Occipital lobe (tissue), 2 donors: Measurements from ENCODE around the gene USH2A. TPM values are rescaled to one million over a fixed set of nuclear protein-coding genes. Genes with fewer than 3 reads are reported as not detected.

ENCODE experiments used
- DNase-seq: peaks from one replicate; lab custom pipeline; 2025; lab: John Stamatoyannopoulos, UW
- total RNA-seq: library from RNA; depleted of rRNA; stranded (reverse); fragments of >200 nt; gene quantifications from one replicate; pipeline ENCODE4 v1.2.3, GENCODE V29; 2014

The USH2A gene
- total RNA-seq, 1 donor from 2014 or later, result 1.1 TPM

DNA sequence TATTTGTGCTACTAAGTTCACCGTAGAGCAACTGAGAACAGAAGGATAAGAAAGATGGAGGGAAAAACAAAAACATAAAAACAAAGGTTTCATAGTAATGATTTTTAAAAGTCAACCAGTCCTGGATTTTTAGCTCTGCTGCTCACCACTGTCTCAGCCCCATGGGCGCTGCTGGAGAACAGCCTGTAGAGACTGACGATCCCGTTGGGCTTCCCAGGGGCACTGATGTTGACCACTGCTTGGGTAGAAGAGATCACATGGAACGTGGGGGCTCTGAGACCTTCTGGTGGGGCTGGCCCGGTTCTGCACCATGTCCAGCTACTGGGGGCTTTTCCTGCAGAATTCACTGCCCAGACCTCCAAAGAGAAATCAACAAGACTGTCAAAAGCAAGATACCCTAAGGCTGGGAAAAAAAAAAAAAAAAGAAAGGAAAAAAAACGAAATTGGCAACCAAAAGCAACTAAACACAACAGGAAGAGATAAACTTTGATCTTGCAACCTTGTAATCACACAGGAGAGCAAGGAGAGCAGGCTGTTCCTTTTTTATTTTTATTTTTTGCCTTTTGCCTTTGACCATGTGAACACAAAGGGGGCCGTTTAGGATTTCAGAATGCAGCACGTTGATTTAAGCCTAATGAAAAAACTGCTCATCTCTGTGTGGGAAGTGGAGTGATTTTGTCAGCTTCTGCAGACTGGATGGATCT, 772.6 kb downstream of the USH2A start:
- DNase-seq, result no peak

DNA sequence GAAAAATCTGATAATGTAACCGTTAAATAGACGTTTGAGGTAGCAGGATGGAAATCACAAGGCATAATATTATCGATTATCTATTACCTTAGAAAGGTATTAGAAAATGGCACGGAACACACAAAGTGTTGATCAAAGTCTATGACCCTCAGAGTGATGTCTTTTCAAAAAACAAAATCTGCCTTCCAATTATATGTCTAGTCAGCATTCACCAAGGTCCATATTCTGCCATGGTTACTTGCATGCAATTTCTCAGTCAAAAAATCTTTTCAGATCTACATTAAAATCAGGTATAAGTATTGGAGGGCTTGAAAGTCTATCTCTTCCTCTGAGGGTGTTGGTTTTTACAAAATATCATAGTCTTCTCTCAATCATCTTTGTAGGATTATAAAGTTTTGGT, 774.3 kb downstream of the USH2A start:
- no peak for DNase-seq

DNA sequence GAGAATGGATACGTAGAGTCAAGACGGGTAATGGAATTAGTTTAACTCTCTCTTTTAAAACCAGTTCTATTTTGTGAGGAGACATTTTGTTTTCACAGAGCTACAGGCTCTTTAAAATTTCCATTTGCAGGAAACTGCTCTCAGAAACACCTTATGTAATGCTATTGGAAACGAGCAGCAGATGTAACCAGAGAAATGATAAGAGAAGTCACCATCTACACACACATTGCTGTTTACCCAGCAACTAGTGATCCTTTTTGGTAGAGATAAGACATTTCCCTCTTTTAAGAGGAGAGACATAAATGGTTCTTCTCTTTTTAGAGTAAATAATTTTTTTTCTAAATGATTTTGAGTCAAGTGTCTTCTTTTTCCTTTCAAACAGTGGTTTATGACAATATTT, 775.5 kb downstream of the USH2A start:
- DNase-seq, result no peak

- DNase-seq, result no peak
Observed at GRCh38 chr1:215645861-215646260, 777.4 kb downstream of the USH2A start.

DNA sequence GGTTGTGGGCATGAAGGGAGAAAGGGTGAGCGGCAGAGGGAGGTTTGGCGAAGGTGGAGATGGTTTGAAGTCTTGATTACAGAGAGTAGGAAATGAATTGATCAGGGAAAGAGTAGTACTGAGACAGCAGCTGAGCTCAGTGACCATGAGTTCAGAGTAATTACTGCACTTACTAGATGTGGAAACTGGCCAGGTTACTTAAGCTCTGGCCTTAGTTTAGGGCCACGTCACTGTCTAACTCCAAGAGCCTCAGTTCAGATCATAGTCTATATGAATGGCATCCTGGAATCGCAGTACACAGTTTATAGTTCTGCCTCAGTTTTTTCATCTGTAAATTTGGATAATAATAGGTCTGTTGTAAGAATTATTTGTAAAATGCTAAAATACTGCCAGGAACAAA, 778.1 kb downstream of the USH2A start:
- DNase-seq, result no peak

- DNase-seq, result no peak
Observed at GRCh38 chr1:215643592-215644321, 779.5 kb downstream of the USH2A start.

GRCh38 chr1:215640429-215641148, 782.7 kb downstream of the USH2A start:
- DNase-seq, result no peak

GRCh38 chr1:215637041-215637573, 786.1 kb downstream of the USH2A start:
- no peak for DNase-seq

- DNase-seq, result no peak
Observed at GRCh38 chr1:215636258-215636965, 786.8 kb downstream of the USH2A start.

DNA sequence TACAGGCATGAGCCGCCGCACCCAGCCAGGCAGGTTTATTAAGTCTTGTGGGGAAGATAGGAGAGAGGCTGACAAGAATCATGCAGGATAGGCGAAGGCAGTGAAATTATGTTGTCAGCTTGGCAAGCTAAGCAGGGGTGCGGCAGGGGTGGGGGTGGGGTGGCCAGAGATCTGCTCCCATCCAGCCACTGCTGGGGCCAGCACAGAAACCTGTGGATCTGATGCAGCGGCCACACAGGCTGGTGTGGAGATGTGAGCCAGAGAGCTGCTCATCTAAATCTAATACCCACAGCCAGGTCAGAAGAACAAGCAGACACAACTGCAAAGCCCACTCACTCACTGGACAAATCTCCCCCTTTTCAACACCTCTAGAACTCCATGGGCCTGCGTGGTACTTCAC, 787.4 kb downstream of the USH2A start:
- no peak for DNase-seq

- no peak for DNase-seq
Observed at GRCh38 chr1:215631489-215631888, 791.8 kb downstream of the USH2A start.

- DNase-seq, result no peak
Observed at GRCh38 chr1:215631040-215631439, 792.2 kb downstream of the USH2A start.

GRCh38 chr1:215625949-215626348, 797.3 kb downstream of the USH2A start:
- DNase-seq, result no peak

- no peak for DNase-seq
Observed at GRCh38 chr1:215623162-215623561, 800.1 kb downstream of the USH2A start.

DNA sequence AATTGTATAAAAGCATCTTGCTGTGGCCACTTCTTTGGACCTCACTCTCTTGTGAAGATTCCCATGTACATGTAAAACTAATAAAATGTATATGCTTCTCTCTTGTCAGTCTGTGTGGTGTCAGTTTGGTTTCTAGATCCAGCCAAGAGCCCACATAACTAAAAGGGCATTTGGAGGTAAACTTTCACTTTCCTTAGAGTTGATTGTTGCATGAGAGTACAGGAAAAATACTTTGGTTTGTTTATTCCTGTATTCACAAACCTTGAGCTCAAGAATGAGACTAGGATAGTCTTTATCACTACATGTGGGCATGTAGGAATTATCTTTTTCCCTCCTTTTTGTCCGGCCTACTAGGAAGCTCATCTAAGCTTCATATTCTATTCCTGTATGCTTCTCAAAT, 805.3 kb downstream of the USH2A start:
- DNase-seq, result no peak

- no peak for DNase-seq
Observed at GRCh38 chr1:215612391-215612790, 810.9 kb downstream of the USH2A start.

- no peak for DNase-seq
Observed at GRCh38 chr1:215608646-215609045, 814.6 kb downstream of the USH2A start.

DNA sequence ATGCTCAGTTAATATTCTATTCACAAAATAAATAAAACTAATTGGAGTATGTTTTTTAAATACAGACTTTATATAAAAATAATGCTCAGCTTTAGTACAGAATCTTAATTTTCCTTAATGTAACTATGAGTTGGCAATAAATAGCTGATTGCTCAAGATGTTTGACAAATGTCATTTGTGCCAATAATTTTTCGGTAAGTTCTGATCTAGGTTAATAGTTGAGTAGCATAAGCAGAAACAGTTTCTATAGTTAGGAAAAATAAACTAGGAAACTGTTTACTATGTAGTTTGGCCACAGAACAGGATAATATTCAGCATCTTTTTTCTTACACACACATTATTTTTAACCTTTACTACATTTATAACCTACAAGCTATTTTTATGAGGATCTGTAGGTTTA, 815.8 kb downstream of the USH2A start:
- no peak for DNase-seq

GRCh38 chr1:215606564-215607168, 816.6 kb downstream of the USH2A start:
- DNase-seq, result no peak

- no peak for DNase-seq
Observed at GRCh38 chr1:215606036-215606435, 817.2 kb downstream of the USH2A start.

GRCh38 chr1:215605011-215605621, 818.1 kb downstream of the USH2A start:
- no peak for DNase-seq
